ENCODE measurements around the gene BLOC1S6.
"Not testable (repeated sequence)": the region's sequence is repeated elsewhere in the genome, so short reads cannot be mapped to it uniquely, and the experiment has no call there.

Gene BLOC1S6

GRCh38 chr15:45641374-45641781, 54.2 kb downstream of the BLOC1S6 start:
- DNase-seq (ENCODE audit: low read depth in 2 of 2): no peak

GRCh38 chr15:45641999-45642932, 55.1 kb downstream of the BLOC1S6 start:
- DNase-seq (ENCODE audit: low read depth in 2 of 2): no peak

GRCh38 chr15:45644437-45644836, 57.3 kb downstream of the BLOC1S6 start:
- no peak for DNase-seq (ENCODE audit: low read depth in 2 of 2)

GRCh38 chr15:45645026-45645980, 58.1 kb downstream of the BLOC1S6 start:
- no peak for DNase-seq (ENCODE audit: low read depth in 2 of 2)

GRCh38 chr15:45646220-45646619, 59.0 kb downstream of the BLOC1S6 start:
- DNase-seq (ENCODE audit: low read depth in 2 of 2): no peak

- DNase-seq (ENCODE audit: low read depth in 2 of 2): no peak
These were observed 60.6 kb downstream of the BLOC1S6 start for GRCh38 chr15:45647828-45648227.

- no peak for DNase-seq (ENCODE audit: low read depth in 2 of 2)
These were observed 61.5 kb downstream of the BLOC1S6 start for GRCh38 chr15:45648521-45649200.

- not testable (repeated sequence) for DNase-seq (ENCODE audit: low read depth in 2 of 2)
These were observed 62.8 kb downstream of the BLOC1S6 start for GRCh38 chr15:45650007-45650406.

- DNase-seq (ENCODE audit: low read depth in 2 of 2): no peak
These were observed 63.8 kb downstream of the BLOC1S6 start for GRCh38 chr15:45650889-45651525.

GRCh38 chr15:45653702-45654424, 66.7 kb downstream of the BLOC1S6 start:
- no peak for DNase-seq (ENCODE audit: low read depth in 2 of 2)

GRCh38 chr15:45654749-45655148, 67.6 kb downstream of the BLOC1S6 start:
- DNase-seq (ENCODE audit: low read depth in 2 of 2): no peak

- DNase-seq (ENCODE audit: low read depth in 2 of 2): no peak
These were observed 70.1 kb downstream of the BLOC1S6 start for GRCh38 chr15:45657254-45657653.

GRCh38 chr15:45657764-45658545, 70.8 kb downstream of the BLOC1S6 start:
- no peak for DNase-seq (ENCODE audit: low read depth in 2 of 2)

Measured in activated CD8-positive, alpha-beta memory T cell treated with anti-CD3 and anti-CD28 coated beads for 4 hours (primary cell).